IPS-15b (cell line): ENCODE data around the gene SLC5A3.

Experiments
- H3K27me3 ChIP-seq: one replicate; pipeline ENCODE4 v1.6.1; 2013; ENCODE audit warnings: low read length; ENCODE audit not compliant: control insufficient read depth, insufficient read depth
- H3K36me3 ChIP-seq: one replicate; pipeline ENCODE4 v1.6.1; 2013; ENCODE audit warnings: low read length; ENCODE audit not compliant: control insufficient read depth, insufficient read depth
- H3K4me1 ChIP-seq: one replicate; pipeline ENCODE4 v1.6.1; 2013; ENCODE audit warnings: mild to moderate bottlenecking, low read length; ENCODE audit not compliant: control insufficient read depth, insufficient read depth
- H3K4me3 ChIP-seq: one replicate; pipeline ENCODE4 v1.5.1; 2013; ENCODE audit warnings: low read depth, low read length
- H3K9ac ChIP-seq: one replicate; pipeline ENCODE4 v1.6.1; 2013; ENCODE audit warnings: low read depth, mild to moderate bottlenecking, low read length
- H3K9me3 ChIP-seq: one replicate; pipeline ENCODE4 v1.6.1; 2013; ENCODE audit warnings: mild to moderate bottlenecking, low read length; ENCODE audit not compliant: control insufficient read depth, insufficient read depth

SLC5A3 gene

DNA sequence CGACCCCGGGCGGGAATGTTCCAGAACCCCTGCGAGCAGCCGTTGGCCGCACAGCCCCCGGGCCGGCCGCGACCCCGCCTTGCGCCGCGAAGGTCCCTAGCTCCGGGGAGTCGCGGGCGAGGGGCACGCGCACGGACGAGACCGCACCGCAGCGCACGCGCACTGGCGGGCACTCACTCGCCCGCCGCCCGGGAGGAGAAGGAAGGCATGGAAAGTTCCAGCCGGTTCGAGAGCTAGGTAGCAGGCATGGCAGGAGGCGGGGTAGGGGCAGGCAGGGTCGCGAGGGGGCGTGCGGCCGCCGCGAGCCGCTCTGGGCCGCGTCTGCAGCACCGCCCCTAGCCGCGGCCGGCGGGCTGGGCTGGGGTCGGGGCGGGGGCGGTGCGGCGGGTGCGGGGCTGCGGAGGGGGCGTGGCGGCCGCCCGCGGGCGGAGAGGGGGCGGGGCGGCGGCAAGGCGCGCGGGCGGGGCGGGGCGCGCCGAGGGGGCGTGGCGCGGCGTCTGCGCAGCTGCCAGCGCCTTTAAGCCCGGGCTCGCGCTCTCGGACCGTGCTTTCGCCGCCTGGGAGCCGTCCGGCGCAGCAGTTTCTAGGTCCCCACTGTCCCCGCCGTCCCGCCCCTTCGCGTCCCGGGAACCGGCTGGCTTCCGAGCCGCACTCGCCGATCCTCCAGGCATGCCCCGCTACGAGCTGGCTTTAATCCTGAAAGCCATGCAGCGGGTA is at the start of gene SLC5A3, which contains the start of gene MRPS6:
SLC5A3 (plus strand) TSS at position 547 of the 717 bp plus-strand sequence. CDS start 21,621 bp downstream, outside the sequence.
MRPS6 (plus strand) TSS at position 547 of the 717 bp plus-strand sequence; CDS start at position 670, 123 bp downstream.
- no peaks in the 10 kb centered on the region for H3K9me3 ChIP-seq
- H3K36me3 ChIP-seq: no peaks in the 10 kb centered on the region
- H3K27me3 ChIP-seq: peaks cover 12% of the 10 kb centered on the region
- H3K9ac ChIP-seq: peak within 1 kb of the TSS; percentile 75
- H3K4me3 ChIP-seq: peak within 1 kb of the TSS; percentile 75
- H3K4me1 ChIP-seq: peaks cover 7% of the 10 kb centered on the region

- no peak overlapping the region for H3K4me3 ChIP-seq
- peaks cover 4% of the 10 kb centered on the region for H3K4me1 ChIP-seq
- no peaks in the 10 kb centered on the region for H3K9me3 ChIP-seq
- H3K27me3 ChIP-seq: no peaks in the 10 kb centered on the region
- H3K9ac ChIP-seq: no peak overlapping the region
- H3K36me3 ChIP-seq: no peaks in the 10 kb centered on the region
These were observed 49.5 kb upstream of the SLC5A3 start for GRCh38 chr21:34023691-34024373.

DNA sequence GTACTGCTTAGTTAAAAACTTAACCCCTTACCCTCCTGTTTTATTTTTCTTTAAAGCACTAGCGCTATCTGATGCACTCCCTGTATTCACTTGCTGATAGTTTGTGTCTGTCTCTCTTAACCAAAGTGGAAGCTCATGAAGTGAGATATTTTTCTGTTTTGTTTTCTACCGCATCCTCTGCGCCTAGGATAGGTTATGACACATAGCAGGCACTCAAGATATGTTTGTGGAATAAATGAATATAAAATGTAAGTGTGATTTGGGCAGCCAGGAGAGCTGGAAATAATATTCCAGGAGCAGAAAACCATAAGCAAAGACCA is 49.0 kb upstream of the SLC5A3 start:
- Histone ChIP-seq H3K9me3 (no peaks in the 10 kb centered on the region), H3K36me3 (no peaks in the 10 kb centered on the region), H3K4me1 (peaks cover 4% of the 10 kb centered on the region), H3K4me3 (no peak overlapping the region), H3K9ac (no peak overlapping the region), H3K27me3 (no peaks in the 10 kb centered on the region)

- Histone ChIP-seq H3K4me3 (no peak overlapping the region), H3K4me1 (no peaks in the 10 kb centered on the region), H3K9ac (no peak overlapping the region), H3K27me3 (no peaks in the 10 kb centered on the region), H3K36me3 (no peaks in the 10 kb centered on the region), H3K9me3 (no peaks in the 10 kb centered on the region)
These were observed 45.5 kb upstream of the SLC5A3 start for GRCh38 chr21:34027721-34028461.

DNA sequence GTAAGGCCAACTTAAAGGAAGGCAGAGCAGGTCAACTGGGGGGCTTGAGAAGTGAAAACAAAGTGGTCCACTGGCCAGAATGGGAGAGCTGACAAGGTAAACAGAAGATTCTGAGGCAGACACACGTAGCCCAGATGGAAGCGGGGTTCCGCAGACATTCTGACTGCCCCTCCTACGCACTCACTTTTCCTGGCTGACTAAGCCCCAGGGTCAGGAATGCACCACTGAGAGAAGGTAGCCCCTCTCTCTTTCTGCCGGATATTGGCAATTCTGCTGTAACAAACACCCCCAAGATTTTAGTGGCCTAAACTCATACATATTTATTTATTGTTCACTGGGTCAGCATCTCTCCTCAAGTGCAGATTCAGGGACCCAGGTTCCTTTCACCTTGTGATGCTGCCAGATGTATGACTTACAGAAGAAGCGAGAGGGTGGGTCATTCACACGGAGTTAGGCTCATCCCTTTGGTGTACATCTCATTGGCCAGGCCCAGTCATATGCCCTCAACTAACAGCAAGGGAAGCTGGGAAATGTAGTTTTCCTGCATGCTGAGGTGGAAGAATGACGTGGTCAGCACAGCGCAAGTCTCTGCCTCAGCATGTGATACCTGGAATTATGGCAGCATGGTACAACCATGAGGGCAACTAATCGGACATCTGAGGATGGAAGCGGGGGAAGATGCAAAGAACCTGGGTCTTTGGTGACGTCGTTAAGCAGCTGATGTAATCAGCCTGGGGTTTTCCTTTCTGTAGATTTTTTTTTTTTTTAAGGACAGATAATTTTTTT is 43.4 kb upstream of the SLC5A3 start:
- H3K4me1 ChIP-seq: no peaks in the 10 kb centered on the region
- peak overlapping the region; percentile 21 for H3K4me3 ChIP-seq
- no peaks in the 10 kb centered on the region for H3K9me3 ChIP-seq
- no peaks in the 10 kb centered on the region for H3K27me3 ChIP-seq
- no peaks in the 10 kb centered on the region for H3K36me3 ChIP-seq
- H3K9ac ChIP-seq: no peak overlapping the region

DNA sequence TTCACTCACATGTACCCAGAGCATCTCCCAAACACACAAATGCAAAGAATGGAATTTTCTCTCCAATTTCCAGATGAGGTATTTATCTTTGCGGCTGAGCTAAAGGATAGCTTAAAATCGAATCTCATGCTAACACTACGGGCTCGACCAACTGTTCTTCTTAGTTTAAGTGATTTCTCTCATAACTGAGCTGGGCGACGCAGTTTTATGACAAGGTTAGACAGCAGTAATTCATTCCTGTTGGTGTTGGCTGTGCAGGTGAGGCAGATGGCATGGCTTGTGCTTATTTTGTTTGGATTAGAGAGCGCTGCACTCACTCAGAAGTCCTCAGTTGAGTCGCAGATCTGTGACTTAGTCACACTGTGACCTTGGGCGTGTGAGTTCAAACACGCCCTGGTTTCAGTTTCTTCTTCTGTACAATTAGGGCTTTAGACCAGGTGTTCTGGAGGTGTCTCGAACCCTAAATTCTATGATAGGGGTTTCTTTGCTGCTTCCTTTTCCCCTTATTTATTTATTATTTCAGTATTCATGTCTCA is 41.5 kb upstream of the SLC5A3 start:
- no peak overlapping the region for H3K9ac ChIP-seq
- H3K9me3 ChIP-seq: no peaks in the 10 kb centered on the region
- no peaks in the 10 kb centered on the region for H3K27me3 ChIP-seq
- no peaks in the 10 kb centered on the region for H3K36me3 ChIP-seq
- H3K4me1 ChIP-seq: no peaks in the 10 kb centered on the region
- no peak overlapping the region for H3K4me3 ChIP-seq

- H3K36me3 ChIP-seq: no peaks in the 10 kb centered on the region
- H3K27me3 ChIP-seq: no peaks in the 10 kb centered on the region
- no peak overlapping the region for H3K4me3 ChIP-seq
- no peak overlapping the region for H3K9ac ChIP-seq
- no peaks in the 10 kb centered on the region for H3K9me3 ChIP-seq
- no peaks in the 10 kb centered on the region for H3K4me1 ChIP-seq
These were observed 38.9 kb upstream of the SLC5A3 start for GRCh38 chr21:34034369-34035014.

DNA sequence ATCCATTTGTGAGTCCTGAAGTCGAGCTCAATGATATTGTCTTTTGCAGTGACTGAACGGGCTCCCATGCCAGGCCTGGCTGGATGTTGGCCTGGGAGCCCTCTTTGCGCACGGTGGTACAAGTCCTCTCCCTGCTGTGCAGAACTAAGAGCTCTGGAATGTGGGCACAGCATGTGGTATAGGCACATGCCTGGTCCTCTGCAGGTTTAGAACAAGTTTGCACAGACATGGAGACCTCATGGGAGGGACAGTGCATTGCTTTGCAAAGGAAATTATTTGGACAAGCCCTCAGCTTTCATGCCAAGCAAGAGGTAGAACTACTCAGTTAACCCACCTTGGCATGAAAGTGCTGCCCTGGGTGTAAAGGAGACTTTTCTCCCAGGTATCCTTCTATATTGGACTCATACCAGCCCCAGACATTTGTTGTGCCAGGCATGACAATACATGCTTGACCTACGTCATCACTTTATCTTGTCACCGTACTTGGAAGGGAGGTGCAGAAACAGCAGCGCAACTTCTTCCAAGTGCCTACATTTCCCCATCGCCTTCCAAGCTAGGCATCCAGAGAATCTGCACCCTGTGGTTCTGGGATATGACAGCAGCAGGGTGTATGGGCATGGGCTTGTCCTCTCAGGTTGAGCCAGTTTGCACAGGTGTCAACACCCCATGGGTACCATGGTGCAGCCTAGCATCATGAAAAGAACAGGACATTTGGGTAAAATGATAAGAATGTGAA is 37.6 kb upstream of the SLC5A3 start:
- Histone ChIP-seq H3K9me3 (no peaks in the 10 kb centered on the region), H3K36me3 (no peaks in the 10 kb centered on the region), H3K27me3 (no peaks in the 10 kb centered on the region), H3K4me1 (no peaks in the 10 kb centered on the region), H3K9ac (no peak overlapping the region), H3K4me3 (no peak overlapping the region)

DNA sequence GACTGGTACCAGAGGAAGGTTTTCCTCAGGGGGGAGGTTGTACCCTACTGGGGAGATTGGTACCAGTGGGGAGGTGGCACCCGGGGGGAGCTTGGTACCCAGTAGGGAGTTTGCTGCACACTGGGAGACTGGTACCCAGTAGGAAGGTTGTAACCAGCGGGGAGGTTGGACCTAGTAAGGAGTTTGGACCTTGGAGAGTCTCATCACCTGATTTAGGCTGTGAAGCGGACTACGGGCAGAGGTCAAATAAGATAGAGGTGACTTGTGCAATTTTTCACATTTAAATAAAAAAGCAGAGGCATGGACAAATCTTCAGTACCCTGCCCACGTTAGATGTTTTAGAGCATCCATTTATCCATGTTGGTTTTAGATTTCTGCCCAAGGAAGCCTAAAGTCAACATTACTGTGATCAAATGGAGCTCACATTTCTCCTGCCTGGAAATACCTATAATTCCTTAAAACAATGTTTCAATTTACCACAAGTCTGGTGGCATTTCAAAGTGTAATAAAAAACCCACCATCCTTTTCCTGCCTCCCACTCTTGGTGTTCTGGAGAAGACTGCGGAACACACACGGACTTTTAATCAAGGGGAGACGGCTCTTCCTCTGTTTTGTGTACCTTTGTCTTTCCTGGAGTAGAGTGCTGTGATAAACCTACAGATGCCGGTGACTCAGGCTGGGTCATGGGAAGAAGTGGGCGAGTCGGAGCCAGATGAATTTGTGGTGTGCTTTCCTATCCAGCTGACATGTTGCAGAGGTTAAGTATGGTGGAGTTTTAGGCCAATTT is 36.2 kb upstream of the SLC5A3 start:
- H3K9me3 ChIP-seq: no peaks in the 10 kb centered on the region

More for the DNA sequence above, 36.2 kb upstream of the SLC5A3 start:
- no peaks in the 10 kb centered on the region for H3K4me1 ChIP-seq
- H3K36me3 ChIP-seq: no peaks in the 10 kb centered on the region
- no peaks in the 10 kb centered on the region for H3K27me3 ChIP-seq
- no peak overlapping the region for H3K4me3 ChIP-seq
- no peak overlapping the region for H3K9ac ChIP-seq
